ENCODE data around the gene MAP3K3.

DNA sequence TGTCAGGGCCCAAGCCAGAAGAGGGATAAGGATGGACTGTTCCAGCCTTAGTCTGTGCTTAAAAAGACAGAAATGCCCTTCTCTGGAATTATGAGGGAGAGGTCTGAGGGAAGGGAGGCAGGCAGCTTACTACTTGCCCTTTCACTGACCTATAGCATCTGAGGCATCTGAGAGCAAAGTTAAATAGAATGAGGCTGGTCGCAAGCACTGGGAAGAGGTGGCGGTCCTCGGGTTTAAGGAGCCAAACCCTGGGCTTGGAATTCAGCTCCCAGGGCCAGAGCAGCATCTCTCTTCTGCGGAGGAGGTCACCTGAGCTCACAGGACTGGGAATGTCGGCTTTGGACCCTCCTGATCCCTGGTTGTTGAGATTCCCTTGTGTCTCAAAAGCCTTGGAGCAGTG, 80.8 kb downstream of the MAP3K3 start:
- no peak for TF ChIP-seq CTCF (IDR thresholded peaks at IDR 0.05)
- no peak for TF ChIP-seq POLR2A (IDR thresholded peaks at IDR 0.05)
